ENCODE measurements around the gene COMMD4.
"Not testable (repeated sequence)": the region's sequence is repeated elsewhere in the genome, so short reads cannot be mapped to it uniquely, and the experiment has no call there.

COMMD4 gene

GRCh38 chr15:75383986-75384385 lies 48.1 kb downstream of the COMMD4 start:
- DNase-seq: not testable (repeated sequence)

All from femur (tissue), 1 donor.